ENCODE measurements around the gene MAST2.
"Not testable (repeated sequence)": the region's sequence is repeated elsewhere in the genome, so short reads cannot be mapped to it uniquely, and the experiment has no call there.

Gene MAST2

GRCh38 chr1:45891087-45891486 is 87.7 kb downstream of the MAST2 start:
- DNase-seq (ENCODE audit: low read depth in 2 of 3, low spot score in 1 of 3) = no peak

- DNase-seq (ENCODE audit: low read depth in 2 of 3, low spot score in 1 of 3) = no peak
Observed at GRCh38 chr1:45892068-45892785, 88.8 kb downstream of the MAST2 start.

- DNase-seq (ENCODE audit: low read depth in 2 of 3, low spot score in 1 of 3) = no peak
Observed at GRCh38 chr1:45894331-45894730, 90.9 kb downstream of the MAST2 start.

- no peak for DNase-seq (ENCODE audit: low read depth in 2 of 3, low spot score in 1 of 3)
Observed at GRCh38 chr1:45894921-45895320, 91.5 kb downstream of the MAST2 start.

GRCh38 chr1:45895406-45895805 is 92.0 kb downstream of the MAST2 start:
- DNase-seq (ENCODE audit: low read depth in 2 of 3, low spot score in 1 of 3) = no peak

- DNase-seq (ENCODE audit: low read depth in 2 of 3, low spot score in 1 of 3) = no peak
Observed at GRCh38 chr1:45906883-45907282, 103.5 kb downstream of the MAST2 start.

- DNase-seq (ENCODE audit: low read depth in 2 of 3, low spot score in 1 of 3) = no peak
Observed at GRCh38 chr1:45908611-45909140, 105.3 kb downstream of the MAST2 start.

GRCh38 chr1:45911634-45912033 is 108.2 kb downstream of the MAST2 start:
- DNase-seq (ENCODE audit: low read depth in 2 of 3, low spot score in 1 of 3) = no peak

GRCh38 chr1:45913183-45913683 is 109.8 kb downstream of the MAST2 start:
- DNase-seq (ENCODE audit: low read depth in 2 of 3, low spot score in 1 of 3) = no peak

GRCh38 chr1:45913731-45914501 is 110.5 kb downstream of the MAST2 start:
- no peak for DNase-seq (ENCODE audit: low read depth in 2 of 3, low spot score in 1 of 3)

- no peak for DNase-seq (ENCODE audit: low read depth in 2 of 3, low spot score in 1 of 3)
Observed at GRCh38 chr1:45914836-45915235, 111.4 kb downstream of the MAST2 start.

GRCh38 chr1:45922374-45922773 is 119.0 kb downstream of the MAST2 start:
- DNase-seq (ENCODE audit: low read depth in 2 of 3, low spot score in 1 of 3) = no peak

GRCh38 chr1:45922813-45923212 is 119.4 kb downstream of the MAST2 start:
- no peak for DNase-seq (ENCODE audit: low read depth in 2 of 3, low spot score in 1 of 3)

GRCh38 chr1:45923343-45923742 is 119.9 kb downstream of the MAST2 start:
- no peak for DNase-seq (ENCODE audit: low read depth in 2 of 3, low spot score in 1 of 3)

GRCh38 chr1:45924736-45925135 is 121.3 kb downstream of the MAST2 start:
- DNase-seq (ENCODE audit: low read depth in 2 of 3, low spot score in 1 of 3) = no peak

GRCh38 chr1:45925728-45926287 is 122.4 kb downstream of the MAST2 start:
- no peak for DNase-seq (ENCODE audit: low read depth in 2 of 3, low spot score in 1 of 3)

- no peak for DNase-seq (ENCODE audit: low read depth in 2 of 3, low spot score in 1 of 3)
Observed at GRCh38 chr1:45926330-45926729, 122.9 kb downstream of the MAST2 start.

GRCh38 chr1:45927231-45927915 is 124.0 kb downstream of the MAST2 start:
- DNase-seq (ENCODE audit: low read depth in 2 of 3, low spot score in 1 of 3) = not testable (repeated sequence)

- DNase-seq (ENCODE audit: low read depth in 2 of 3, low spot score in 1 of 3) = no peak
Observed at GRCh38 chr1:45928486-45929205, 125.2 kb downstream of the MAST2 start.

GRCh38 chr1:45929257-45929687 is 125.9 kb downstream of the MAST2 start:
- DNase-seq (ENCODE audit: low read depth in 2 of 3, low spot score in 1 of 3) = no peak

Data from stimulated activated CD4-positive, alpha-beta T cell treated with anti-CD3 and anti-CD28 coated beads, Interleukin-12 subunit alpha, Interleukin-12 subunit beta, amount 100 ng/mL, for 48 hours (primary cell).